Sigmoid colon (tissue), 4 donors: ENCODE data around the gene ZRANB1.

Source experiments
- EP300 ChIP-seq, 4 donors: sonication (generic); formaldehyde crosslinking; IDR thresholded peaks; one replicate each; pipeline ENCODE4 v1.6.1; 2017; ENCODE audit warnings: antibody characterized with exemption in 4 of 4
- POLR2A ChIP-seq, 2 donors: fragments of 450-650 bp; IDR thresholded peaks; one replicate each; pipeline ENCODE4 v1.6.1; 2016; ENCODE audit warnings: antibody characterized with exemption in 2 of 2, mild to moderate bottlenecking in 2 of 2, moderate library complexity in 2 of 2
- POLR2AphosphoS5 ChIP-seq, 4 donors: sonication (generic); formaldehyde crosslinking; IDR thresholded peaks; one replicate each; pipeline ENCODE4 v1.6.1; 2017; ENCODE audit warnings: antibody characterized with exemption in 4 of 4
- TF ChIP-seq, protein P1 (sequence below), 4 experiments: fragments of 450-650 bp in 3 of 4; fragments of 200-600 bp in 1 of 4; IDR thresholded peaks; one replicate each; pipeline ENCODE4 v1.5.1; 2016 to 2019; ENCODE audit warnings: antibody characterized with exemption in 4 of 4, mild to moderate bottlenecking in 3 of 4, moderate library complexity in 2 of 4

GRCh38 chr10:124923684-124924083 lies 18.2 kb upstream of the ZRANB1 start:
- TF ChIP-seq, protein P1, sequence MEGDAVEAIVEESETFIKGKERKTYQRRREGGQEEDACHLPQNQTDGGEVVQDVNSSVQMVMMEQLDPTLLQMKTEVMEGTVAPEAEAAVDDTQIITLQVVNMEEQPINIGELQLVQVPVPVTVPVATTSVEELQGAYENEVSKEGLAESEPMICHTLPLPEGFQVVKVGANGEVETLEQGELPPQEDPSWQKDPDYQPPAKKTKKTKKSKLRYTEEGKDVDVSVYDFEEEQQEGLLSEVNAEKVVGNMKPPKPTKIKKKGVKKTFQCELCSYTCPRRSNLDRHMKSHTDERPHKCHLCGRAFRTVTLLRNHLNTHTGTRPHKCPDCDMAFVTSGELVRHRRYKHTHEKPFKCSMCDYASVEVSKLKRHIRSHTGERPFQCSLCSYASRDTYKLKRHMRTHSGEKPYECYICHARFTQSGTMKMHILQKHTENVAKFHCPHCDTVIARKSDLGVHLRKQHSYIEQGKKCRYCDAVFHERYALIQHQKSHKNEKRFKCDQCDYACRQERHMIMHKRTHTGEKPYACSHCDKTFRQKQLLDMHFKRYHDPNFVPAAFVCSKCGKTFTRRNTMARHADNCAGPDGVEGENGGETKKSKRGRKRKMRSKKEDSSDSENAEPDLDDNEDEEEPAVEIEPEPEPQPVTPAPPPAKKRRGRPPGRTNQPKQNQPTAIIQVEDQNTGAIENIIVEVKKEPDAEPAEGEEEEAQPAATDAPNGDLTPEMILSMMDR (IDR thresholded peaks at IDR 0.05): no peak
- TF ChIP-seq POLR2A (IDR thresholded peaks at IDR 0.05) (no peak), POLR2AphosphoS5 (IDR thresholded peaks at IDR 0.05) (no peak), EP300 (IDR thresholded peaks at IDR 0.05) (no peak)
